Loucy (cell line): ENCODE data around the gene RBM25.

Source experiments
- CTCF ChIP-seq: fragments of 200-600 bp; sonication (generic); conservative IDR thresholded peaks from 2 replicates; pipeline ENCODE4 v1.5.1; 2014; ENCODE audit warnings: mild to moderate bottlenecking, antibody characterized with exemption, low read length
- EZH2phosphoT487 ChIP-seq: fragments of 200-600 bp; IDR thresholded peaks from 2 replicates; pipeline ENCODE4 v1.6.1; 2018; ENCODE audit warnings: antibody characterized with exemption, mild to moderate bottlenecking, moderate library complexity, borderline replicate concordance

DNA sequence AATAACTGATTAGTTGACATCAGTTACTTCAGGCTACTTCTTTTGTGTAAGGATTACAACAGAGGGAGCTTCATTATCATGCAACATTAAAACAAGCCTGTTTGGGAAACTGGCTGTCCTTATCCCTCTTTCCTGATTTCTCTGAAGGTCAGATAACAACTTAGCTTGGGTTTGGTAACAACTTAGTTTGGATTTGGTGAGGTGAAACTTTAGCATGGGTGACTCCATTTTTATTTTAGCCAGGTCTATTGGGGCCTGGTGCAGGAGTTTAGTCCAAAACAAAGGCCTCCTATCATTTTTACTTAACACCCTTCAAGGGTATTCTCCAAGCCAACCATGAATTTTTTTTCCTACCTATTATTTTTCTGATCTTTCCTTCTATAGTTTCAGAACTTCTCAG is 30.4 kb upstream of the RBM25 start:
- TF ChIP-seq CTCF, result no peak
- no peak for TF ChIP-seq EZH2phosphoT487
